Measurements from ENCODE around the gene ICA1.

- TF ChIP-seq CTCF (conservative IDR thresholded peaks at IDR 0.05; ENCODE audit: low read depth, low read length) (no peak), EZH2 (IDR thresholded peaks at IDR 0.05; ENCODE audit: low read length, unreplicated experiment) (no peak), EZH2phosphoT487 (IDR thresholded peaks at IDR 0.05; ENCODE audit: borderline replicate concordance, low read length) (no peak)
These were observed 89.3 kb downstream of the ICA1 start for GRCh38 chr7:8172372-8173354.

Data from PC-3 (cell line).